Eye (tissue), 1 donor: ENCODE data around the gene HERC3.

Experiments used
- DNase-seq: peaks from one replicate; pipeline ENCODE4 v3.0.0-alpha.2; 2015

Gene HERC3

GRCh38 chr4:88752076-88752463 is 159.8 kb downstream of the HERC3 start:
- no peak for DNase-seq

GRCh38 chr4:88752754-88753153 is 160.5 kb downstream of the HERC3 start:
- DNase-seq = peak; percentile 31

GRCh38 chr4:88753658-88754571 is 161.6 kb downstream of the HERC3 start:
- DNase-seq = peak; percentile 37

- DNase-seq = no peak
These were observed 162.5 kb downstream of the HERC3 start for GRCh38 chr4:88754796-88755195.

- DNase-seq = no peak
These were observed 163.2 kb downstream of the HERC3 start for GRCh38 chr4:88755454-88755853.

GRCh38 chr4:88756149-88756548 is 163.9 kb downstream of the HERC3 start:
- no peak for DNase-seq

GRCh38 chr4:88757067-88757466 is 164.8 kb downstream of the HERC3 start:
- DNase-seq = no peak

- DNase-seq = peak; percentile 13
These were observed 165.5 kb downstream of the HERC3 start for GRCh38 chr4:88757776-88758175.
